HG03378 (cell line): ENCODE results near the gene ANKRD34B.
"Not testable (repeated sequence)": the region's sequence is repeated elsewhere in the genome, so short reads cannot be mapped to it uniquely, and the experiment has no call there.

Experiments
- ATAC-seq: cut with Tn5 transposase; IDR thresholded peaks from one replicate; pipeline ENCODE4 v1.9.1; 2021; ENCODE audit warnings: mild to moderate bottlenecking, moderate library complexity; ENCODE audit not compliant: unreplicated experiment

The ANKRD34B gene

GRCh38 chr5:80569961-80570786 lies at the start of gene ANKRD34B:
TSS of gene ANKRD34B (minus strand) at chr5:80570280. CDS start at chr5:80560019, 10,261 bp downstream.
- ATAC-seq = no peak

- ATAC-seq = no peak
Measured at GRCh38 chr5:80619086-80619485, 49.0 kb upstream of the ANKRD34B start.

- no peak for ATAC-seq
Measured at GRCh38 chr5:80618438-80618837, 48.4 kb upstream of the ANKRD34B start.

GRCh38 chr5:80615266-80615914 lies 45.3 kb upstream of the ANKRD34B start:
- ATAC-seq = no peak

GRCh38 chr5:80609692-80610091 lies 39.6 kb upstream of the ANKRD34B start:
- ATAC-seq = no peak

GRCh38 chr5:80608731-80609130 lies 38.7 kb upstream of the ANKRD34B start:
- ATAC-seq = no peak

- peak; percentile 78 for ATAC-seq
Measured at GRCh38 chr5:80607832-80608231, 37.8 kb upstream of the ANKRD34B start.

- no peak for ATAC-seq
Measured at GRCh38 chr5:80607343-80607742, 37.3 kb upstream of the ANKRD34B start.

- no peak for ATAC-seq
Measured at GRCh38 chr5:80600943-80601693, 31.0 kb upstream of the ANKRD34B start.

- no peak for ATAC-seq
Measured at GRCh38 chr5:80597500-80597899, 27.4 kb upstream of the ANKRD34B start.

- no peak for ATAC-seq
Measured at GRCh38 chr5:80594810-80595209, 24.7 kb upstream of the ANKRD34B start.

- no peak for ATAC-seq
Measured at GRCh38 chr5:80592761-80593160, 22.7 kb upstream of the ANKRD34B start.

- ATAC-seq = no peak
Measured at GRCh38 chr5:80592105-80592504, 22.0 kb upstream of the ANKRD34B start.

- ATAC-seq = no peak
Measured at GRCh38 chr5:80591352-80591751, 21.3 kb upstream of the ANKRD34B start.

GRCh38 chr5:80590766-80591165 lies 20.7 kb upstream of the ANKRD34B start:
- ATAC-seq = no peak

GRCh38 chr5:80588858-80589540 lies 18.9 kb upstream of the ANKRD34B start:
- no peak for ATAC-seq

- no peak for ATAC-seq
Measured at GRCh38 chr5:80584770-80585169, 14.7 kb upstream of the ANKRD34B start.

- not testable (repeated sequence) for ATAC-seq
Measured at GRCh38 chr5:80580291-80580690, 10.2 kb upstream of the ANKRD34B start.

- no peak for ATAC-seq
Measured at GRCh38 chr5:80579050-80579449, 9.0 kb upstream of the ANKRD34B start.

GRCh38 chr5:80577707-80578106 lies 7.6 kb upstream of the ANKRD34B start:
- no peak for ATAC-seq

- ATAC-seq = no peak
Measured at GRCh38 chr5:80576383-80576782, 6.3 kb upstream of the ANKRD34B start.
